NCI-H1417 (cell line): ENCODE measurements around the gene LAMP5.

Experiments
- DNase-seq, 3 experiments: peaks; one replicate each; lab custom pipeline; 2025; lab: John Stamatoyannopoulos, UW

Gene LAMP5

DNA sequence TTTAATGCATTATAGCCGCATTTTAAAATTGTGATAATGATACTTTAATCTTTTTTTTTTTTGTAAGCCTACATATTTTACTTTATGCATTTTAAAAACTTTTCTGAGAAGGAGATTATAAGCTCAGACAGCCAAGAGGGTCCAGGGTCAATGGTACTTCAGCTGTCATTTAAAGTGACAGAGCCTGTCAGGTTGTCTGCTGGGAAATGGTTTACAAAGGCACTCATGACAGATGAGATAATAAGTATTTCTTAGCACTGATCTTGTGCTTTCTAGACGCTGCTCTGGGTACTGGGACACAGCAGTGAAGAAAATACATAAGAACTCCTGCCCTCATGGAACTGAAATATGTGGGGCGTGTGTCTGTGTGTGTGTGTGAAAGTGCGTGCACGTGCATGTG is 19.6 kb downstream of the LAMP5 start:
- no peak for DNase-seq

DNA sequence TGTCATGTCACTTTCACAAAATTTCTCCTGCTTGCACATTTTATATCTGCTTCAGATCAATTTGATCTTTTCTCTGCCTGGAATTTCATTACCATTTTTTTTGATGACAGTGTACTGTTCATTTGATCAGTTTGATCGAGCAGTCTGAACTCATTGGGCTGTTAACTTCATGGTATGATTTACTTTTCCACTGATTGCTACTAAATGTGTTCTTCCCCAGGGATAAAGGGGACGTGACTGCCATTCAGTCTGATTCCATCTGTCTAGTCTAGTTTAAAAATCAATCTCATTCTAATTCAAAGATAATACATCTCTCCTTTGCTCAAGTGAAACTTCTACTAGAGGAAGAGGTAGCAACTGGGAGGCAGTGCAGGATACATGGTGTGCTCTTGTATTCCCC is 21.1 kb downstream of the LAMP5 start:
- DNase-seq = no peak

DNA sequence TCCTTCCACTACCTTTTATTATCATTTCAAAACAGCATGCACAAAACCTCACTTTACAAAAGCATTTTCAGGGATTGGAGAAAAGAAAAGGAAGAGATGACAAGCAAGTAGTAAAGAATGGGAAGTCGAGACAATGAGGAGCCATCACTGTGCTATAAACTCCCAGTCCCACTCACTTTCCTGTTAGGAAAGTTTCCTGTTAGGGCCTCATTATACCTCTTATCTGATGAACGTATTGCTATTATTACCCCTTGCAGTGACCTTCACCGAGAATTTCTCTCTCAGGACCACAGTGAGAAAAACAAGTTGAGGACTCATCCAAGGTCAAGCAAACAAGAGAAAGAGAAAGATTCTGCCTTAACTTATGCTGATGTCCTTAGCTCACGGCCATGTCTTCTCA is 28.8 kb downstream of the LAMP5 start:
- no peak for DNase-seq

DNA sequence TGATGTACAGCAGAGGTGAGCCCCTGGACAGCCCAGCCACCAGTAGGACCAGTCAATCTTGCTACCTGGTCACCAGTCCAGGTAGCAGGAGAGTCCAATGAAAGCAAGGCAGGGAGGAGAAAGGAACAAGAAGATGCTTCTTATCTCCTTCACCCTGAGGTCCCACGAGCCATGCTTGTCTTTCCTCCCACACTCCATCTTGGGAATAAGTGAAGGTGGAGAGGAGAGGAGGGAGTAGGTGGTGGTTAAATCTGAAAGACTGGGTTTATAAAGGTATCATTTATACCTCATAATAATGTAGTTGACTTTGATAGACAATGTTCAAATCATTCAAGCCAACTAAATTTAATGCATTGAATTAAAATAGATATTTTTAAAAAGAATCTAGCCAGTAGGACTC is 35.9 kb downstream of the LAMP5 start:
- DNase-seq = no peak

DNA sequence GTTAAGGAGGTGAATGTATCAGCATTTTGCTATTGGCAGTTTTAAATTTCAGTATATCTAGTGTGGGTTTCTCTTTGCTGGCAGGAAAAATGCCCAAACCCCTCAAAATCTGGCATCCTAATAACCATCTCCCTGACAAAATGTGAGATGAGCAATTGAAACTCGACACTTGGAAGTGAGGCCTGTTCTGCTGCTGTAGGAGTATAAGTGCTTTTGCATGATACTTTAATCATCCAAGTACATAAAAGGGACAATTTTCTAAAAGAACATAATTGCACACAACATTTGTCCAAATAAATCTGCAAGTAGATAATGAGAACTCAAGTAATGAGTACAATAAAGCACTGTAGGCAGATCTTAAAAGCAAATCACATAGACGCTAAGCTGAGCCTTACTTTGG is 36.5 kb downstream of the LAMP5 start:
- DNase-seq = peak; percentile 31 to 79 (median 72)

- peak in 1 of 3 experiments; percentile 48 for DNase-seq
These were observed 37.6 kb downstream of the LAMP5 start for GRCh38 chr20:9551808-9552550.

- DNase-seq = no peak
These were observed 41.4 kb downstream of the LAMP5 start for GRCh38 chr20:9555781-9556180.

DNA sequence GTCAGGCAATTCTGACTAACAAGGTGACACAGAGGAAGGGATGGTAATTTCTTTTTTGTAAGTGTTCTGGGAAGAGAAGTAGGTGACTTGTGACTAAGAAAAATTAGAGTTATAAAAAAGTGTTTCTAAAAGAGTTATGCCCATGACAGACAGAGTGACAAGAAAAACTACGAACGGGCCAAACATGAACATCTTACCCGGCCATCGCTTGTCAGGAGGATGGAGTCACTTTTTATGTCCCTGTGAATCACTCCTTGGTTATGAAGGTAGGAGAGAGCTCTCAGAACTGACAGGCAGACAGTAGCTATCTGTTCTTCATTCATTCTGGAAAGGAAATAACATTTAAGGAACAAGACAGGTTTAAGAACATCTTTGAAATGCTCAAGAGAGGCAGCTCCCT is 43.0 kb downstream of the LAMP5 start:
- no peak for DNase-seq

GRCh38 chr20:9565910-9566550 is 51.6 kb downstream of the LAMP5 start:
- no peak for DNase-seq

DNA sequence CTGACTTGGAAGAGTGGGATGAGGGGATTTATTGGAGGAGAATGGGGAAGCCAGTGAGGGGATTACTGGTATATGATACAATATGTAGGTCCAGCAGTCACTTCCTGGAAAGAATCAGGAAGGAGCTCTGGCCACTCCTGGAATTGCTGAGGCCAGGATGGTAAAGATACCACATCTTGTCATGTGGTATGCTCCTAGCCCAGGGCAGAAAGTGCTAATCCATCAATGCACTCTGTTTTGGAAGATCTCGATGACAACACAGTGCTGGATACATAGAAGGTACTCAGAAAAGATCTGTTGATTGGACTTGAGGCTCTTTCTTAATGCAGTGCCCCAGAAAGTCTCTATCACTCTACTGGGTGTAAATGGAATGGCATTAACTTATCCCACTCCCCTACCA is 52.6 kb downstream of the LAMP5 start:
- DNase-seq = no peak

GRCh38 chr20:9570612-9571011 is 56.2 kb downstream of the LAMP5 start:
- no peak for DNase-seq

- no peak for DNase-seq
These were observed 57.4 kb downstream of the LAMP5 start for GRCh38 chr20:9571783-9572182.

DNA sequence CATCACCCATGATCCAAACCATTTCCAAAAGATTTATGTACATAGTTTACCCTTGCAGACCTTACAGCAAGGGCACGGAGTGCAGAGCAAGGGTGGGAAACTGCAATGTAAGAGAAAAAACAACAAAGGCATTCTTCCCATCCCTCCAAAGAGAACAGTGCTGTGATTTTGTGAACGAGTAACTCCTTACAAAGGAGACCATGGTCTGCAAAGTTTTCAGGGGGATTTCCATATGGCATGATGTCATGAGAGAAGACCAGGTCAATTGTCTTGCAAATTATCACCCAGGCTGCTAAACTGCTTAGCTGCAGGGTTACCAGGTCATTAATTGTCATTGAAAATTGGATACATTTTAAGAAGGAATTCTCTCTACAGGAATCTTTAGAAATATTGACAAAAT is 58.3 kb downstream of the LAMP5 start:
- DNase-seq = peak in 1 of 3 experiments; percentile 17

- peak; percentile 18 to 57 (median 40) for DNase-seq
These were observed 59.2 kb downstream of the LAMP5 start for GRCh38 chr20:9573335-9574151.

DNA sequence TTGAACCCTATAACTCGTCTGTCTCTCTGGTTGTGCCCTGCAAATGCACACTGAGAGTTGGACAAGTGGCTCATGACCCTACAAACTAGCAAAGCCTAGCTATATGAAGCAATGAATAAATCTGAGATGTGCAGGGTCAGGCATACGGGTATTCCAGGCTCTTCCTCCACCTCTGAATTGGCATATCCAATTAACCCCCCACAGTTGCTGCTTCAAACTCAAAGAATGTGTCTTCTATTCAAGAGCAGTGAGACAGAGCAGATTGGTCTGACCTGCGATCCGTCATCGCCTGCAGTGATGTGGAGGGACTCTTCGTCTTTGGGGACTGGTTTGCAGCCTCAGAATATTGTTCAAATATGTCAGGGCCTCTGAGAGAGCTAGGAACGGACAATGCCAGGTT is 59.8 kb downstream of the LAMP5 start:
- no peak for DNase-seq

DNA sequence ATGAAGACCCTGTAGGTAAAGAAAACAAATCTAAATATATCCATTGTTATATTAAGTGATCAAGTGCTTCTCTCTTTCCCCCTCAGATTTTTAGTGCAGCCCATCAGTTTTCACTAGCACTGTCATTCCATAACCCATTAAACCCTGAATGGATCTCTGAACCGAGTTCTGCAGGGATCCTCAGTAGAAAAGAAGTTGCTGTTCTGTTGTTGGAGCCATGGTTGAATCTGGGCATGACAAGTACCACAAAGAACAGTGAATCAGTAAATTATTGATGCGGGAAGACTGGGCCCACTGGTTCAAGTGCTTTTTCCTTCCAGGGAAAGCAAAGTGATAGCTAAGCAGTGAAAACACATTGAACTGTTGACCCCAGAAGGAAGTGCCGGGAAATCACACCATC is 60.4 kb downstream of the LAMP5 start:
- no peak for DNase-seq

GRCh38 chr20:9575836-9576235 is 61.4 kb downstream of the LAMP5 start:
- no peak for DNase-seq

DNA sequence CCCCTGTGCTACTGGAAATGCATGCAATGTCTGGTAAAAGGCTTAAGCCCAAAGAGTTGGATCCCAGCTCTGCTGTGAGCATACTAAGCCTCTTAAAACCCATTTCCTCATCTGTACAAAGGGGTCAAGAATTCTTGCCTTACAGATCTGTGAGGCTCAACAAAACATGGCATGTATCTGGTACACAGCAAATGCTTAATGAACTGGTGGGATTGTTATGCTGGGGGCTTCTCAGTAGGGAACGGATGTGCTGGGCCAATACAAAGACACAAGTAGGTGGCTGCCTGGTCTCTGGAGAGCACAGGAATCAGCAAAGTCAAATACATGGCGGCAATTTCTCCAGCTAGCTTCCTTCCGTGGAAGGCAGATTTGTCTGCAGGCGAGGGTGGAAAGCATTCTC is 62.3 kb downstream of the LAMP5 start:
- DNase-seq = no peak

GRCh38 chr20:9577397-9577796 is 63.0 kb downstream of the LAMP5 start:
- DNase-seq = no peak

- DNase-seq = no peak
These were observed 64.2 kb downstream of the LAMP5 start for GRCh38 chr20:9578594-9578993.
